MM.1S (cell line): ENCODE data around the gene PCDHB7.
"Not testable (repeated sequence)": the region's sequence is repeated elsewhere in the genome, so short reads cannot be mapped to it uniquely, and the experiment has no call there.

Source experiments
- EZH2 ChIP-seq: fragments of 300-600 bp; sonication (generic); optimal IDR thresholded peaks from 2 replicates; pipeline ENCODE3; 2017; ENCODE audit warnings: low read depth, mild to moderate bottlenecking, antibody characterized with exemption, low read length, mixed read lengths
- EZH2phosphoT487 ChIP-seq: fragments of 300-600 bp; sonication (generic); IDR thresholded peaks from 2 replicates; pipeline ENCODE4 v1.6.1; 2018; ENCODE audit warnings: antibody characterized with exemption, low read length
- TF ChIP-seq, protein P1 (sequence below): fragments of 300-600 bp; sonication (generic); IDR thresholded peaks from 2 replicates; pipeline ENCODE4 v1.5.1; 2016; ENCODE audit warnings: antibody characterized with exemption, low read length, mixed read lengths

- TF ChIP-seq, protein P1, sequence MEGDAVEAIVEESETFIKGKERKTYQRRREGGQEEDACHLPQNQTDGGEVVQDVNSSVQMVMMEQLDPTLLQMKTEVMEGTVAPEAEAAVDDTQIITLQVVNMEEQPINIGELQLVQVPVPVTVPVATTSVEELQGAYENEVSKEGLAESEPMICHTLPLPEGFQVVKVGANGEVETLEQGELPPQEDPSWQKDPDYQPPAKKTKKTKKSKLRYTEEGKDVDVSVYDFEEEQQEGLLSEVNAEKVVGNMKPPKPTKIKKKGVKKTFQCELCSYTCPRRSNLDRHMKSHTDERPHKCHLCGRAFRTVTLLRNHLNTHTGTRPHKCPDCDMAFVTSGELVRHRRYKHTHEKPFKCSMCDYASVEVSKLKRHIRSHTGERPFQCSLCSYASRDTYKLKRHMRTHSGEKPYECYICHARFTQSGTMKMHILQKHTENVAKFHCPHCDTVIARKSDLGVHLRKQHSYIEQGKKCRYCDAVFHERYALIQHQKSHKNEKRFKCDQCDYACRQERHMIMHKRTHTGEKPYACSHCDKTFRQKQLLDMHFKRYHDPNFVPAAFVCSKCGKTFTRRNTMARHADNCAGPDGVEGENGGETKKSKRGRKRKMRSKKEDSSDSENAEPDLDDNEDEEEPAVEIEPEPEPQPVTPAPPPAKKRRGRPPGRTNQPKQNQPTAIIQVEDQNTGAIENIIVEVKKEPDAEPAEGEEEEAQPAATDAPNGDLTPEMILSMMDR, result not testable (repeated sequence)
- TF ChIP-seq EZH2, EZH2phosphoT487: not testable (repeated sequence)
Measured at GRCh38 chr5:141177577-141178191, 5.2 kb downstream of the PCDHB7 start, which contains the start of gene PCDHB8.
